KOPT-K1 (cell line): ENCODE data around the gene FOXR1.
"Not testable (repeated sequence)": the region's sequence is repeated elsewhere in the genome, so short reads cannot be mapped to it uniquely, and the experiment has no call there.

Source experiments
- H3K27ac ChIP-seq: fragments of 200-600 bp; sonication (generic); 2 replicates; pipeline ENCODE4 v1.5.1; 2016; ENCODE audit warnings: antibody characterized with exemption, mild to moderate bottlenecking, low read depth, low read length; ENCODE audit not compliant: poor library complexity, severe bottlenecking
- H3K36me3 ChIP-seq: fragments of 200-600 bp; sonication (generic); 2 replicates; pipeline ENCODE4 v1.5.1; 2017; ENCODE audit warnings: antibody characterized with exemption, mild to moderate bottlenecking, low read length, moderate library complexity; ENCODE audit not compliant: insufficient read depth
- H3K9me3 ChIP-seq: fragments of 200-600 bp; sonication (generic); 2 replicates; pipeline ENCODE4 v1.5.1; 2017; ENCODE audit warnings: antibody characterized with exemption, low read length, mild to moderate bottlenecking; ENCODE audit not compliant: insufficient read depth, poor library complexity, severe bottlenecking

FOXR1 gene

GRCh38 chr11:118961591-118961990 lies 10.0 kb upstream of the FOXR1 start:
- no peaks in the 10 kb centered on the region for H3K36me3 ChIP-seq
- no peaks in the 10 kb centered on the region for H3K9me3 ChIP-seq
- no peak overlapping the region for H3K27ac ChIP-seq

- not testable (repeated sequence) for H3K36me3 ChIP-seq, H3K27ac ChIP-seq, H3K9me3 ChIP-seq
Observed at GRCh38 chr11:118969508-118969907, 2.1 kb upstream of the FOXR1 start.

- Histone ChIP-seq H3K27ac (no peak overlapping the region), H3K9me3 (no peaks in the 10 kb centered on the region), H3K36me3 (no peaks in the 10 kb centered on the region)
Observed at GRCh38 chr11:118973985-118974384, 2.4 kb downstream of the FOXR1 start.

- Histone ChIP-seq H3K36me3 (no peaks in the 10 kb centered on the region), H3K27ac (no peak overlapping the region), H3K9me3 (no peaks in the 10 kb centered on the region)
Observed at GRCh38 chr11:118975771-118976709, 4.5 kb downstream of the FOXR1 start.

GRCh38 chr11:118979434-118979833 lies 7.9 kb downstream of the FOXR1 start:
- Histone ChIP-seq H3K9me3 (no peaks in the 10 kb centered on the region), H3K36me3 (no peaks in the 10 kb centered on the region), H3K27ac (no peak overlapping the region)

- H3K36me3 ChIP-seq, result no peaks in the 10 kb centered on the region
- H3K27ac ChIP-seq, result no peak overlapping the region
- no peaks in the 10 kb centered on the region for H3K9me3 ChIP-seq
Observed at GRCh38 chr11:118980191-118980881, 8.8 kb downstream of the FOXR1 start.

GRCh38 chr11:118984337-118984736 lies 12.8 kb downstream of the FOXR1 start:
- not testable (repeated sequence) for H3K27ac ChIP-seq, H3K9me3 ChIP-seq, H3K36me3 ChIP-seq

GRCh38 chr11:118984825-118985224 lies 13.3 kb downstream of the FOXR1 start:
- H3K9me3 ChIP-seq, result no peaks in the 10 kb centered on the region

GRCh38 chr11:118988280-118988679 lies 16.7 kb downstream of the FOXR1 start:
- Histone ChIP-seq H3K36me3 (no peaks in the 10 kb centered on the region), H3K9me3 (no peaks in the 10 kb centered on the region), H3K27ac (no peak overlapping the region)

More at GRCh38 chr11:118984825-118985224, 13.3 kb downstream of the FOXR1 start:
- H3K36me3 ChIP-seq, result no peaks in the 10 kb centered on the region
- no peak overlapping the region for H3K27ac ChIP-seq

- not testable (repeated sequence) for H3K9me3 ChIP-seq, H3K36me3 ChIP-seq, H3K27ac ChIP-seq
Observed at GRCh38 chr11:118991486-118992038, 20.0 kb downstream of the FOXR1 start.

- Histone ChIP-seq H3K27ac (peak overlapping the region; percentile 97), H3K36me3 (peaks cover 36% of the 10 kb centered on the region), H3K9me3 (no peaks in the 10 kb centered on the region)
Observed at GRCh38 chr11:118996926-118997626, 25.5 kb downstream of the FOXR1 start.

- H3K36me3 ChIP-seq, result peaks cover 44% of the 10 kb centered on the region
- H3K9me3 ChIP-seq, result no peaks in the 10 kb centered on the region
- H3K27ac ChIP-seq, result peak within 1 kb of the TSS; percentile 97
Observed at GRCh38 chr11:118997627-118998387, 26.2 kb downstream of the FOXR1 start, which contains the start of gene CENATAC. CENATAC (plus strand) TSS chr11:118998138; CDS start chr11:118998198, 60 bp downstream.

- H3K9me3 ChIP-seq, result no peaks in the 10 kb centered on the region
- peak overlapping the region; percentile 97 for H3K27ac ChIP-seq
- peaks cover 49% of the 10 kb centered on the region for H3K36me3 ChIP-seq
Observed at GRCh38 chr11:118998388-118998717, 26.8 kb downstream of the FOXR1 start.

GRCh38 chr11:118998822-118999221 lies 27.3 kb downstream of the FOXR1 start:
- Histone ChIP-seq H3K27ac (peak overlapping the region; percentile 97), H3K36me3 (peaks cover 54% of the 10 kb centered on the region)

More at GRCh38 chr11:118998822-118999221, 27.3 kb downstream of the FOXR1 start:
- H3K9me3 ChIP-seq, result no peaks in the 10 kb centered on the region
